IPS-20b (cell line): ENCODE measurements around the gene ATG101.

Source experiments
- H3K27ac ChIP-seq: one replicate; pipeline ENCODE4 v1.5.1; 2013; ENCODE audit warnings: low read length
- H3K27me3 ChIP-seq: 2 replicates; pipeline ENCODE4 v1.6.1; 2013; ENCODE audit warnings: mild to moderate bottlenecking, low read length, inconsistent platforms; ENCODE audit not compliant: insufficient read depth
- H3K36me3 ChIP-seq: 2 replicates; pipeline ENCODE4 v1.6.1; 2013; ENCODE audit warnings: low read depth, mild to moderate bottlenecking, inconsistent platforms, low read length, moderate library complexity; ENCODE audit not compliant: insufficient read depth
- H3K4me1 ChIP-seq: 2 replicates; pipeline ENCODE4 v1.6.1; 2013; ENCODE audit warnings: mild to moderate bottlenecking, control low read depth, inconsistent platforms, low read length, moderate library complexity; ENCODE audit not compliant: insufficient read depth
- H3K4me3 ChIP-seq: 2 replicates; pipeline ENCODE4 v1.5.1; 2013; ENCODE audit warnings: mild to moderate bottlenecking, low read length, inconsistent platforms
- H3K9ac ChIP-seq: 2 replicates; pipeline ENCODE4 v1.6.1; 2013; ENCODE audit warnings: low read depth, mild to moderate bottlenecking, inconsistent platforms, low read length, moderate library complexity
- H3K9me3 ChIP-seq: 2 replicates; pipeline ENCODE4 v1.6.1; 2013; ENCODE audit warnings: mild to moderate bottlenecking, low read depth, low read length, inconsistent platforms; ENCODE audit not compliant: insufficient read depth

ATG101 gene, protein sequence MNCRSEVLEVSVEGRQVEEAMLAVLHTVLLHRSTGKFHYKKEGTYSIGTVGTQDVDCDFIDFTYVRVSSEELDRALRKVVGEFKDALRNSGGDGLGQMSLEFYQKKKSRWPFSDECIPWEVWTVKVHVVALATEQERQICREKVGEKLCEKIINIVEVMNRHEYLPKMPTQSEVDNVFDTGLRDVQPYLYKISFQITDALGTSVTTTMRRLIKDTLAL

DNA sequence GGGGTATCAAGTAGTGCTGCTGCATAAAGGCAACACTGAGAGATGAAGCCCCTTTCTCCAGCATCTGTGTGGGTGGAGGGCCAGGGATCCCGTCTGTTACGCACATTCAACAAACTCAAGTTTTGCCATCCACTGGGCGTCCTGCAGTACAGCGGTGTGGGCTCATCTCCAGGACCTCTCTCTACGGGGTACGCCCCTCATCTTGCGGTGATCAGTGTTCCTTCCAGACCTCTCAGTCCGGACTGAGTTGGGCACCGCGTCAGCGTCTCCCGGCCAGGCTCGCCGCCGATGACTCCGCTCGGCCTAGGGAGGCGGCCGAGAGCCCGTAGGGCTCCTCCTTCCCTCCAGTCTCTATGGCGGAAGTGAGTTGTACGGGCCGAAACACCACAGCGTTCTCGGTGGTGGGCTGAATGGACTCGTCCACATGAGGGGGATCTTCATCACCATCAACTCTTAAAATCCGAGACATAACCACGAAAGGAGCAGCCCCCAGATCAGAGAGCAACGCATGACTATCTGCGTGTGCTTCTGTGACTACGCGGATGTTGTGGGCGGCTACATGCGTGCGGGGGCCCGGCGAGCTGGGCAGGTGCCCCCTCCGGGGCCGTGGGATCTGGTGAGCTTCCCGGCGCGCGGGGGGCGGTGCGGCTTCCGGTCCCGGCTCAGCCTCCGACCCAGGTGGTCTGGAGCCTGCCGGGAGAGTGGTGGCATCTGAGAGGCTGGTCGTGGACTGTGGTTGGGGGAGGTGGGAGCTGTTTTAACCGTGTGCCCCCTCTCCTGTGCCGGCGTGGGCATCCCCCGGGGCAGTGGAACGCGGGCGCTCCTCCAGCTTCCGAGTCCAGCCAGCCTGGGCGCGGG is at the start of gene ATG101:
Gene ATG101, plus strand, starts transcription at position 652 of the 858 bp plus-strand sequence. CDS start 3,673 bp downstream, outside the sequence.
- Histone ChIP-seq H3K27me3 (peaks cover 11% of the 10 kb centered on the region), H3K4me3 (peak within 1 kb of the TSS; percentile 97), H3K27ac (peak within 1 kb of the TSS; percentile 95), H3K4me1 (no peaks in the 10 kb centered on the region), H3K36me3 (peaks cover 26% of the 10 kb centered on the region), H3K9ac (peak within 1 kb of the TSS; percentile 95), H3K9me3 (no peaks in the 10 kb centered on the region)

DNA sequence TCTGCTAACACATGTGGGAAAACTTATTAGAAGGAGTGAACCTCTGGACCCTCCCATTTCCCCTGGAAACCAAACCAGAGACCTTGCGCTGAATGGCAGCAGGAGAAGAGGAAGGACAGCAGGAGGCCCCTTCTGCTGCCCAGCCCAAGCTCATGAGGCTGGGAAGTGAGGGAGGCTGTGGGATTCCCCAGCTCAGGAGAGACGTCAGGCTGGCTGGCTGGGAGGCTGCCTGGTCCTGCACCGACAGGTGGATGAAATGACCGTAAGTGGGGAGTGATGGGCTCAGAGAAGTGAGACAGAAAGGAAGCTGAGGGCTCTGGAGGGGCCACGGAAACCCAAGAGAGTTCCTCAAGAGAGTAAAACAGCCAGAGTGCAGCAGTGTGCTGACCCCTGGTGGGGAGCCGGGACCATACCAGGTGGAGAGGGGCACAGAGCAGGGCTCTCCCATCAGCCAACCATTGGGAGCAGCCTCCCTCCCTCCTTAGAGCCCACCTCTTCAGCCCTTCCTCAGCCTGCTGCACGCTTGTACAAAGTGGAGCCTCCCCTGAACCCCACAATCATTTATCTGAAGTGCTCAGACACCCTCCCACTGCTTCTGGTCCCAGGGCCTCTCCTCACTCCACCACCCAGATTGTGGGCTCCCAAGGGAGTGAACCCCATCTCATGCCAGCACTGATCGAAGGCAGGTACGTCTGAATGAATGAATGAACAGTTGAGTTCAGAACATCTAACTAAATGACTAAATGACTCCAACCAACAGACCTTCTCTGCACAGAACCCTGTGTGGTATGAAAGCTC is 49.0 kb upstream of the ATG101 start:
- Histone ChIP-seq H3K4me1 (no peaks in the 10 kb centered on the region), H3K36me3 (no peaks in the 10 kb centered on the region), H3K9ac (no peak overlapping the region), H3K27me3 (peaks cover 68% of the 10 kb centered on the region), H3K9me3 (no peaks in the 10 kb centered on the region), H3K4me3 (peak overlapping the region; percentile 14; the same call in 1 of the 2 replicates), H3K27ac (no peak overlapping the region)

DNA sequence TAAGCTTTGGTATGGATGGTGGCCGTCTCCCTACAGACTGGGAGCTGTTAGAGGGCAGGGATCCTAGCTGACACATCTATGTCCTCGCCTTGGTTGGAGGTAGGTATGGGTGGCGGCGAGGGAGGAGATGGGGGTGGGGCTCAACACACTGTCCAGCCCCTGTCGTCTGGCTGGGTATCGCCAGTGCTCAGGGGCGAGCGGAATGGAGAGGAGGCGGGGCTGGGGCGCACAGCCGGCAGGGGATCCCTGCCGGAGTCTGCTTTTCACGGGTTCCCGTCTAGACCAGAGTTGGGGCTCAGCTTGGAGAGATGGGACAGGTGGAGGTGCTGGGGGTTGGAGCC is 47.0 kb upstream of the ATG101 start:
- Histone ChIP-seq H3K9ac (no peak overlapping the region), H3K4me3 (peak overlapping the region; percentile 70), H3K27ac (no peak overlapping the region), H3K9me3 (no peaks in the 10 kb centered on the region), H3K36me3 (no peaks in the 10 kb centered on the region), H3K27me3 (peaks cover 51% of the 10 kb centered on the region), H3K4me1 (no peaks in the 10 kb centered on the region)

DNA sequence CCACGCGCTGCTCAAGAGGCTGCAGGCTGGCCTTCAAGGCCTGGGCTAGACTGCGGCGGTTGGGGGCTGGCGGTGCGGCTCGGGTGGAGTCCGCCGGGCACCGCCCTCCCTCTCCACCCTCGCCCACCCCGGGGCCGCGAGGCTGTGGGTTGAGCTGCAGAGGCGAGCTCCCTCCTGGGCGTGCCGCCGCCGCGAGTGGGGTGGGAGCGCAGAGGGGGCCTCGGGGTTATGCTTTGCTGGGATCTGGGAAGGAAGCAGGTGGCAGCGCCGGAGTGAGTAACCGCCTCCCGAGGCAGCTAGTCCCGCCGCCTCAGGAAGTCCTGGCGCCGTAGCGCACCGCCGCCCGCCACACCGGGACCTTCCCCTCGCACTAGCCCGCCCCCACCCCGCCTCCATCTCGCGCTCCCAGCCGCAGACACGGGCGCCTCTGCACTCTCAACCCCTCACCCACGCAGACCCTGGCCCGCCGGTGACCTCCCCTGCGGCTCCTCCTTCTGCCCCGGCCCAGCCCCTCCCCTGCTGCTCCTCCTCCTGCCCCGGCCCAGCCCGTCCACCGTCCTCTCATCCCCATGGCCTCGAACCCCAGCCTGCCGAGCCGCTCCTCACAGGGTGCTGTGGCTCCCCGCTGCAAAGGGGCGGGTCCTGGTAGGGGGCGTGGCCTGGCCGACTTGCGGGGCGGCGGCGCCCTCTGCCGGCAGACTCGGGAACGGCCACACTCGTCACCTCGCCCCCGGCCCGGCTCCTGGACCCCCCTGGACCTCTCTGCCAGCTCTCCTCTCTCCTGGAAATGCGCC is 46.4 kb upstream of the ATG101 start:
- H3K9ac ChIP-seq: no peak overlapping the region
- no peak overlapping the region for H3K27ac ChIP-seq
- H3K36me3 ChIP-seq: no peaks in the 10 kb centered on the region
- H3K9me3 ChIP-seq: no peaks in the 10 kb centered on the region
- H3K4me3 ChIP-seq: peak overlapping the region; percentile 70
- peaks cover 51% of the 10 kb centered on the region for H3K27me3 ChIP-seq
- H3K4me1 ChIP-seq: no peaks in the 10 kb centered on the region

DNA sequence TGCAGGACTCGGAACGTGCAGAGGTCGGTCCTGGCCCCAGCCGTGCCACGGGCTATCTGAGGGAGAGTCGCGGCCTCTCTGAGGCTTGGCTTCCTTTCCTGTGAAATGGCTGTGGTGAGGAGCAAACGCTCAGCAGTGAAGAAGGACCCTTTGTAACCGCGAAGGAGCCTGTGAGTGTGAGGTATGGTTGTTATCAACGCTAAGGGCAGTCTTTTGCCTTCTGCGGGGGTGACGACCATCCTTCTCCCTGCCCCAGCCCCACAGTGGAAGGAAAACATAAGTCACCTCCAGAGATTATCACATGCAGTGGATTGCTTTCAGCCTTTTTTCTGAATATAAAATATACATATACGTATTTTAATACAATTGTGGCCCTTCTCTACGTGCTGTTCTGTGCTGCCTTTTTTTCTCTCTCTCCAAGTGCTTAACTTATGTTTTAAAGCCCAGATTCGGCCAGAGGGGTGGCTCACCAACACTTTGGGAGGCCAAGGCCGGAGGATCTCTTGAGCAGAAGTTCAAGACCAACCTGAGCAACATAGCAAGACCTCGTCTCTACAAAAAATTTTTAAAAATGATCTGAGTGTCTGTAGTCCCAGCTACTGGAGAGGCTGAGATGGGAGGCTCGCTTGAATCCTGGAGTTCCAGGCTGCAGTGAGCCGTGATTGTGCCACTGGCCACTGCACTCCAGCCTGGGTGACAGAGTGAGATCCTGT is 45.6 kb upstream of the ATG101 start:
- Histone ChIP-seq H3K4me3 (peak overlapping the region; percentile 57), H3K27ac (no peak overlapping the region), H3K9ac (no peak overlapping the region), H3K4me1 (no peaks in the 10 kb centered on the region), H3K9me3 (no peaks in the 10 kb centered on the region), H3K27me3 (peaks cover 51% of the 10 kb centered on the region), H3K36me3 (no peaks in the 10 kb centered on the region)

DNA sequence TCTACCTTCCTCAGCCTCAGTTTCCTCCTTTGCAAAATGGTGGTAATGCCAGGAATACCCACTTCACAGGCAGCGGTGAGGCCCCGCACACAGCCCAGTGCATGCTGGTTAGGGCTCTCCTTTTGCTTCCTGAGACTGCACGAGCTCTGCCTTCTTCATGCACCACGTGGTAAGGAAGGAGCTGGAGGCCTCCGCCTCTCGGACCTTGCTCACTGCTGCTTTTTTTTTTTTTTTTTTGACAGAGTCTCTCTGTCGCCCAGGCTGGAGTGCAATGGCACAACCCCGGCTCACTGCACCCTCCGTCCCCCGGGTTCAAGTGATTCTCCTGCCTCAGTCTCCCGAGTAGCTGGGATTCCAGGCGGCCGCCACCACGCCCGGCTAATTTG is 44.9 kb upstream of the ATG101 start:
- Histone ChIP-seq H3K36me3 (no peaks in the 10 kb centered on the region), H3K27me3 (peaks cover 49% of the 10 kb centered on the region), H3K9ac (no peak overlapping the region), H3K4me3 (no peak overlapping the region), H3K27ac (no peak overlapping the region), H3K9me3 (no peaks in the 10 kb centered on the region), H3K4me1 (peaks cover 5% of the 10 kb centered on the region)

DNA sequence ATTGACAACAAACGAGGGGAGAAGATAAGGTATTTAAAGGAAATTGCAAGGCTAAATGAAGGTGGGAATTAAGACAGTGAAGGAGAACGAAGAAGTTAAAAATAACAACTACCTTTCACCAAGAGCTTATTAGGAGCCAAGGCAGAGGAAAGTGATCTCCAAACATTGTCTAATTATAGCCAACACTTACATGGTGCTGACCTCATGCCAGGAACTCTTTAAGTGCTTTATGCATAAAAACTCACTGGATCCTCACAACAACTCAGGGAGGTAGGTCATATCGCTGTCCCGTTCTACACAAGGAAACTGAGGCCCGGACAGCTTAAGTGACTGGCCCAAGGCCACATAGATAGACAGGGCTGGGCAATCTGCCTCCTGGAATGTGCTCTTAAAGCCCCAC is 43.5 kb upstream of the ATG101 start:
- peaks cover 7% of the 10 kb centered on the region for H3K4me1 ChIP-seq
- no peaks in the 10 kb centered on the region for H3K9me3 ChIP-seq
- no peak overlapping the region for H3K4me3 ChIP-seq
- no peaks in the 10 kb centered on the region for H3K36me3 ChIP-seq
- no peak overlapping the region for H3K27ac ChIP-seq
- no peak overlapping the region for H3K9ac ChIP-seq
- peaks cover 37% of the 10 kb centered on the region for H3K27me3 ChIP-seq

DNA sequence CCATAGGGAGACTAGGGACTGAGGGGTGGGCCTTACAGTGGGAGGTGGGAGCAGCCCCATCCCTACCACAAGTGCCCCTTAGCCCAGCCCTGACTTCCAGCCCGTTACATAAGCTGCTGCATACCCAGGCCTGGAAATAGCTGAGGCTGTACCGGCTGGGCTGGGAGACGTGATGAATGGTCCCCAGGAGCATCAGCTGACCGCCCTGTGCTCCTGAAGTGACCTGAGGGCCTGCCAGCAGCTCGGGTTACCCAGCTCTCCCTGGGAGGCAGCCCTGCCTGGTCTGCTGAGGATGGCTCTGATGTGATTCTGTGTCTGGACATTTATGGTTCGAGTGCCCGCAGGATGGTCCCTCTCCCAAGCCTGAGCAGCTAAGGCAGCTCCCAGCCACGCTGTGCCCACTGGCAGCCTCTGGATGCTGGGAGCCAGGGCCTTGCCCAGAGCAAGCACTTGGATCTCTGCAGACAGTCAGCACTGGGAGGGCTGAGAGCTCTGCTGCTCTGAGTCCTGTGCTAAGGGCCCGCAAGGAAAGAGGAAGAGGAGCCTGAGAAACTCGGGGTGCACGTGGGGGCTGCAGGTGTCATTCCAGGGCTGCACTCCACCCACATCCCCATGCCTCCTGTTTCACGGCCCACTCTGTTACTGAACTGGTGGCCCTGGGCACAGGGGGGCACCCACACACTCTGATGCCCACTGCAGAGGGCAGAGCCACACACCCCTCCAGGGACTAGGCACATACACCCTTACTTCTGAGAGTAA is 42.5 kb upstream of the ATG101 start:
- H3K9me3 ChIP-seq: no peaks in the 10 kb centered on the region
- peaks cover 9% of the 10 kb centered on the region for H3K4me1 ChIP-seq

DNA sequence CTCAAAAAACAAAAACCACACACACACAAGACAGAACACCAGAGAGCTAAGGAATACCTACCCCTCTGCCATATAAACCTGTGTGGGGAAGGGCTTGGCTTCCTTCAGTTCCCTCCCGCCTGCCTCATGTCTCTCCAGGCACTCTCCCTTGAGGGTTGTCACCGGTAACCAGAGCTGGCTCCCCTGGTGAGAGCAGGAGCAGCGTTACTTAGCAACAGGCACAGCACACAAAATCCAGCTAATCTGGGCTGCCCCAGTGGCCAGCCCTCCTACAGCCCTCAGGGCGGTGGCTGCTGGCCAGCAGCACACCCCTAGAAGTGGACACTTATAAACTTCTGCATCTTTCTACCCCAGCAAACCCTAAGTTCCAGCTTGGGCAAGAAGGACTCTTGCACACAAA is 40.1 kb upstream of the ATG101 start:
- Histone ChIP-seq H3K9ac (peak overlapping the region; percentile 34; the same call in 1 of the 2 replicates), H3K9me3 (no peaks in the 10 kb centered on the region), H3K4me1 (peaks cover 17% of the 10 kb centered on the region), H3K4me3 (no peak overlapping the region), H3K36me3 (no peaks in the 10 kb centered on the region), H3K27ac (no peak overlapping the region), H3K27me3 (peaks cover 22% of the 10 kb centered on the region)

More for the DNA sequence above, 42.5 kb upstream of the ATG101 start:
- H3K36me3 ChIP-seq: no peaks in the 10 kb centered on the region
- no peak overlapping the region for H3K9ac ChIP-seq
- H3K4me3 ChIP-seq: no peak overlapping the region
- no peak overlapping the region for H3K27ac ChIP-seq
- peaks cover 30% of the 10 kb centered on the region for H3K27me3 ChIP-seq

DNA sequence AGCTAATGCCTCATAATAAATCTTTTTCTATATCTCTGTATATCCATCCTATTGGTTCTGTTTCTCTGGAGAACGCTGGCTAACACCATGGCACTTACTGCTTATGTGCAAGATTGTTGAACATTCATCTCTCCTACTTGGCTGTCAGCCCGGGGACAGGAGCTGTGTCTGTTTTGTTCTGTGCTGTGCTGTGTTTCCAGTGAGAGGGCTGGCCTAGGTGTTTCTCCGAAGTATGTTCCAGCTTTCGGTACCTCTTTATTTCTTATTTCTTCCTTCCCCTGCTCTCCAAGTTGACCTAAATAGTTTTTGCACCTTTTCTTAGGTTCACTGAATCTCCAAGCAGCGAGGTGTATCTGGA is 37.4 kb upstream of the ATG101 start:
- Histone ChIP-seq H3K27ac (no peak overlapping the region), H3K9ac (peak overlapping the region; percentile 52; the same call in 1 of the 2 replicates), H3K9me3 (no peaks in the 10 kb centered on the region), H3K27me3 (peaks cover 41% of the 10 kb centered on the region), H3K4me3 (peak overlapping the region; percentile 65), H3K36me3 (no peaks in the 10 kb centered on the region), H3K4me1 (peaks cover 20% of the 10 kb centered on the region)
